ENCODE data around the gene PCSK4.

The PCSK4 gene

GRCh38 chr19:1468821-1469254, 21.3 kb downstream of the PCSK4 start:
- peak overlapping the region; percentile 18 for H3K4me3 ChIP-seq (ENCODE audit: control insufficient read depth, low read depth, low read length)
- TF ChIP-seq, protein P1, sequence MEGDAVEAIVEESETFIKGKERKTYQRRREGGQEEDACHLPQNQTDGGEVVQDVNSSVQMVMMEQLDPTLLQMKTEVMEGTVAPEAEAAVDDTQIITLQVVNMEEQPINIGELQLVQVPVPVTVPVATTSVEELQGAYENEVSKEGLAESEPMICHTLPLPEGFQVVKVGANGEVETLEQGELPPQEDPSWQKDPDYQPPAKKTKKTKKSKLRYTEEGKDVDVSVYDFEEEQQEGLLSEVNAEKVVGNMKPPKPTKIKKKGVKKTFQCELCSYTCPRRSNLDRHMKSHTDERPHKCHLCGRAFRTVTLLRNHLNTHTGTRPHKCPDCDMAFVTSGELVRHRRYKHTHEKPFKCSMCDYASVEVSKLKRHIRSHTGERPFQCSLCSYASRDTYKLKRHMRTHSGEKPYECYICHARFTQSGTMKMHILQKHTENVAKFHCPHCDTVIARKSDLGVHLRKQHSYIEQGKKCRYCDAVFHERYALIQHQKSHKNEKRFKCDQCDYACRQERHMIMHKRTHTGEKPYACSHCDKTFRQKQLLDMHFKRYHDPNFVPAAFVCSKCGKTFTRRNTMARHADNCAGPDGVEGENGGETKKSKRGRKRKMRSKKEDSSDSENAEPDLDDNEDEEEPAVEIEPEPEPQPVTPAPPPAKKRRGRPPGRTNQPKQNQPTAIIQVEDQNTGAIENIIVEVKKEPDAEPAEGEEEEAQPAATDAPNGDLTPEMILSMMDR (IDR thresholded peaks at IDR 0.05; ENCODE audit: control insufficient read depth, insufficient read depth, low read depth, low read length, missing control alignments) = no peak
- DNase-seq (ENCODE audit: low read depth) = no peak

DNA sequence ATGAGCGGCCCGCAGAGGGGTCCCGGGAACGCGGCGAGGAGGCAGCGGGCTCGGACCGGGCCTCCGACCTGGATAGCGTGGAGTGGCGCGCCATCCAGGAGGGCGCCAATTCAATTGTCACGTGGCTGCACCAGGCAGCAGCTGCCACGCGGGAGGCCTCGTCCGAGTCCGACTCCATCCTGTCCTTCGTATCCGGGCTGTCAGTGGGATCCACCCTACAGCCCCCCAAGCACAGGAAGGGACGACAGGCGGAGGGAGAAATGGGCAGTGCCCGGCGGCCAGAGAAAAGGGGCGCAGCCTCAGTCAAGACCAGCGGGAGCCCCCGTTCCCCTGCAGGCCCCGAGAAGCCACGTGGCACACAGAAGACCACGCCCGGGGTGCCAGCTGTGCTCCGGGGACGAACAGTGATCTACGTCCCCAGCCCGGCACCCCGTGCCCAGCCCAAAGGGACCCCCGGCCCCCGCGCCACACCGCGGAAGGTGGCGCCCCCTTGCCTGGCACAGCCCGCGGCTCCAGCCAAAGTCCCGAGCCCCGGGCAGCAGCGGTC, 21.8 kb downstream of the PCSK4 start:
- peak overlapping the region; percentile 13 for H3K4me3 ChIP-seq (ENCODE audit: control insufficient read depth, low read depth, low read length)
- TF ChIP-seq, protein P1 (IDR thresholded peaks at IDR 0.05; ENCODE audit: control insufficient read depth, insufficient read depth, low read depth, low read length, missing control alignments) = no peak
- no peak for DNase-seq (ENCODE audit: low read depth)

DNA sequence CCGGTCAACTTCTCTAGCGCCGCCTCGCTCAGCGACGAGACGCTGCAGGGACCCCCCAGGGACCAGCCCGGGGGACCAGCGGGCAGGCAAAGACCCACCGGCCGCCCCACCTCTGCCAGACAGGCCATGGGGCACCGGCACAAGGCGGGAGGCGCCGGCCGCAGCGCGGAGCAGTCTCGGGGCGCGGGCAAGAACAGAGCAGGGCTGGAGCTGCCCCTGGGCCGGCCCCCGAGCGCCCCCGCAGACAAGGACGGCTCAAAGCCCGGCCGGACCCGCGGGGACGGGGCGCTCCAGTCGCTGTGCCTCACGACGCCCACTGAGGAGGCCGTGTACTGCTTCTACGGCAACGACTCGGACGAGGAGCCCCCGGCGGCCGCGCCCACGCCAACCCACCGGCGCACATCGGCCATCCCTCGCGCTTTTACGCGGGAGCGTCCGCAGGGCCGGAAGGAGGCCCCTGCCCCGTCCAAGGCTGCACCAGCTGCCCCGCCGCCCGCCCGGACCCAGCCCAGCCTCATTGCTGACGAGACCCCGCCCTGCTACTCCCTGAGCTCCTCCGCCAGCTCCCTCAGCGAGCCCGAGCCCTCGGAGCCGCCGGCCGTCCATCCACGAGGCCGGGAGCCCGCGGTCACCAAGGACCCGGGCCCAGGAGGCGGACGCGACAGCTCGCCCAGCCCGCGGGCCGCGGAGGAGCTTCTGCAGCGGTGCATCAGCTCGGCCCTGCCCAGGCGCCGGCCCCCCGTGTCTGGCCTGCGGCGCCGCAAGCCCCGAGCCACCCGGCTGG, 22.5 kb downstream of the PCSK4 start:
- TF ChIP-seq, protein P1 (IDR thresholded peaks at IDR 0.05; ENCODE audit: control insufficient read depth, insufficient read depth, low read depth, low read length, missing control alignments) = no peak
- H3K4me3 ChIP-seq (ENCODE audit: control insufficient read depth, low read depth, low read length) = no peak overlapping the region
- no peak for DNase-seq (ENCODE audit: low read depth)

GRCh38 chr19:1467215-1467489, 23.0 kb downstream of the PCSK4 start:
- no peak overlapping the region for H3K4me3 ChIP-seq (ENCODE audit: control insufficient read depth, low read depth, low read length)
- no peak for DNase-seq (ENCODE audit: low read depth)
- TF ChIP-seq, protein P1 (IDR thresholded peaks at IDR 0.05; ENCODE audit: control insufficient read depth, insufficient read depth, low read depth, low read length, missing control alignments) = no peak

- no peak overlapping the region for H3K4me3 ChIP-seq (ENCODE audit: control insufficient read depth, low read depth, low read length)
- no peak for DNase-seq (ENCODE audit: low read depth)
- TF ChIP-seq, protein P1 (IDR thresholded peaks at IDR 0.05; ENCODE audit: control insufficient read depth, insufficient read depth, low read depth, low read length, missing control alignments) = no peak
Measured at GRCh38 chr19:1466461-1467214, 23.5 kb downstream of the PCSK4 start.

DNA sequence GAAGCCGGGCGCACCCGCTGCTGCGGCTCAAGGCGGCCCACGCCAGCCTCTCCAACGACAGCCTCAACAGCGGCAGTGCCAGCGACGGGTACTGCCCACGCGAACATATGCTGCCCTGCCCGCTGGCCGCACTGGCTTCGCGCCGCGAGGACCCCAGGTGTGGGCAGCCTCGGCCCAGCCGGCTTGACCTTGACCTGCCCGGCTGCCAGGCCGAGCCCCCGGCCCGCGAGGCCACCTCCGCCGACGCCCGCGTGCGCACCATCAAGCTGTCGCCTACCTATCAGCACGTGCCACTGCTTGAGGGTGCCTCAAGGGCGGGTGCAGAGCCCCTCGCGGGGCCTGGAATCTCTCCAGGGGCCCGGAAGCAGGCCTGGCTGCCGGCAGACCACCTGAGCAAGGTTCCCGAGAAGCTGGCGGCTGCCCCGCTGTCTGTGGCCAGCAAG, 24.1 kb downstream of the PCSK4 start:
- H3K4me3 ChIP-seq (ENCODE audit: control insufficient read depth, low read depth, low read length) = no peak overlapping the region
- no peak for DNase-seq (ENCODE audit: low read depth)
- TF ChIP-seq, protein P1 (IDR thresholded peaks at IDR 0.05; ENCODE audit: control insufficient read depth, insufficient read depth, low read depth, low read length, missing control alignments) = no peak

Measured in AG09309 (cell line).